Liver (tissue), 9 donors: ENCODE measurements around the gene SMIM24. TPM values are rescaled to one million over a fixed set of nuclear protein-coding genes. Genes with fewer than 3 reads are reported as not detected.
"Not testable (repeated sequence)": the region's sequence is repeated elsewhere in the genome, so short reads cannot be mapped to it uniquely, and the experiment has no call there.

ENCODE experiments used
- DNase-seq: peaks from one replicate; pipeline ENCODE4 v3.0.0-alpha.2; 2017; ENCODE audit warnings: low spot score
- H3K27ac ChIP-seq, 2 donors: one replicate each; pipeline ENCODE4 v1.7.0; 2013; ENCODE audit warnings: inconsistent platforms in 2 of 2, low read length in 2 of 2, control low read depth in 1 of 2, low read depth in 1 of 2, mild to moderate bottlenecking in 1 of 2
- H3K27me3 ChIP-seq, 4 donors: one replicate each; pipeline versions ENCODE4 v1.6.1 to v1.7.0; 2013; ENCODE audit warnings: low read length in 3 of 4, inconsistent platforms in 1 of 4, mild to moderate bottlenecking in 1 of 4, moderate library complexity in 1 of 4; ENCODE audit not compliant: control insufficient read depth in 4 of 4, insufficient read depth in 4 of 4
- H3K36me3 ChIP-seq, 4 donors: one replicate each; pipeline versions ENCODE4 v1.6.1 to v1.7.0; 2013; ENCODE audit warnings: low read length in 3 of 4, mild to moderate bottlenecking in 3 of 4, low read depth in 1 of 4, moderate library complexity in 1 of 4; ENCODE audit not compliant: control insufficient read depth in 4 of 4, insufficient read depth in 3 of 4
- H3K4me1 ChIP-seq, 4 donors: one replicate each; pipeline versions ENCODE4 v1.6.1 to v1.7.0; 2013; ENCODE audit warnings: low read length in 3 of 4, mild to moderate bottlenecking in 3 of 4, moderate library complexity in 1 of 4; ENCODE audit not compliant: control insufficient read depth in 4 of 4, insufficient read depth in 4 of 4
- H3K4me3 ChIP-seq, 3 donors: one replicate each; pipeline versions ENCODE4 v1.6.1 to v1.7.0; 2013; ENCODE audit warnings: low read length in 3 of 3, control low read depth in 1 of 3, low read depth in 1 of 3, mild to moderate bottlenecking in 1 of 3
- H3K9ac ChIP-seq, 2 donors: one replicate each; pipeline ENCODE4 v1.7.0; 2013; ENCODE audit warnings: low read length in 2 of 2, mild to moderate bottlenecking in 2 of 2, moderate library complexity in 2 of 2, control low read depth in 1 of 2, low read depth in 1 of 2
- H3K9me3 ChIP-seq, 4 donors: one replicate each; pipeline versions ENCODE4 v1.6.1 to v1.7.0; 2013; ENCODE audit warnings: low read length in 3 of 4; ENCODE audit not compliant: control insufficient read depth in 4 of 4
- CTCF ChIP-seq: fragments of 150-350 bp; IDR thresholded peaks from 2 replicates; pipeline ENCODE4 v1.5.1; 2017; ENCODE audit warnings: improper control_type of control experiment, low read depth, low read length; ENCODE audit not compliant: missing input control
- EGR1 ChIP-seq, 2 donors: IDR thresholded peaks; 2 replicates each; pipeline ENCODE4 v1.6.1; 2016 to 2018; ENCODE audit warnings: antibody characterized with exemption in 2 of 2, low read depth in 2 of 2
- FOXA1 ChIP-seq: IDR thresholded peaks from 2 replicates; pipeline ENCODE4 v1.6.1; 2016; ENCODE audit warnings: antibody characterized with exemption
- FOXA2 ChIP-seq: IDR thresholded peaks from 2 replicates; pipeline ENCODE4 v1.6.1; 2016; ENCODE audit warnings: antibody characterized with exemption
- GABPA ChIP-seq, 2 donors: IDR thresholded peaks in 1 of 2; conservative IDR thresholded peaks in 1 of 2; 2 replicates each; pipeline ENCODE4 v1.6.1; 2016; ENCODE audit warnings: antibody characterized with exemption in 2 of 2, mild to moderate bottlenecking in 1 of 2, moderate library complexity in 1 of 2
- HNF4A ChIP-seq, 2 donors: conservative IDR thresholded peaks; 2 replicates each; pipeline ENCODE4 v1.6.1; 2016; ENCODE audit warnings: antibody characterized with exemption in 2 of 2, mild to moderate bottlenecking in 2 of 2
- HNF4G ChIP-seq: IDR thresholded peaks from 2 replicates; pipeline ENCODE4 v1.6.1; 2016; ENCODE audit warnings: antibody characterized with exemption
- JUND ChIP-seq, 2 donors: IDR thresholded peaks; 2 replicates each; pipeline ENCODE4 v1.6.1; 2016; ENCODE audit warnings: antibody characterized with exemption in 2 of 2
- MAX ChIP-seq: IDR thresholded peaks from 2 replicates; pipeline ENCODE4 v1.6.1; 2016; ENCODE audit warnings: antibody characterized with exemption
- NR2F2 ChIP-seq: IDR thresholded peaks from 2 replicates; pipeline ENCODE4 v1.6.1; 2016; ENCODE audit warnings: antibody characterized with exemption
- RAD21 ChIP-seq, 2 donors: IDR thresholded peaks; 2 replicates each; pipeline ENCODE4 v1.6.1; 2016; ENCODE audit warnings: antibody characterized with exemption in 2 of 2, mild to moderate bottlenecking in 2 of 2
- REST ChIP-seq: IDR thresholded peaks from 2 replicates; pipeline ENCODE4 v1.6.1; 2016; ENCODE audit warnings: antibody characterized with exemption, mild to moderate bottlenecking
- RXRA ChIP-seq, 2 donors: IDR thresholded peaks; 2 replicates each; pipeline ENCODE4 v1.6.1; 2017 to 2018; ENCODE audit warnings: antibody characterized with exemption in 2 of 2, mild to moderate bottlenecking in 1 of 2
- SP1 ChIP-seq: IDR thresholded peaks from 2 replicates; pipeline ENCODE4 v1.6.1; 2018; ENCODE audit warnings: antibody characterized with exemption, mild to moderate bottlenecking
- TAF1 ChIP-seq: conservative IDR thresholded peaks from 2 replicates; pipeline ENCODE4 v1.6.1; 2016; ENCODE audit warnings: antibody characterized with exemption, mild to moderate bottlenecking
- YY1 ChIP-seq: IDR thresholded peaks from 2 replicates; pipeline ENCODE4 v1.6.1; 2016; ENCODE audit warnings: antibody characterized with exemption, mild to moderate bottlenecking
- ZBTB33 ChIP-seq: IDR thresholded peaks from 2 replicates; pipeline ENCODE4 v1.6.1; 2016; ENCODE audit warnings: antibody characterized with exemption
- WGBS: extraction: QIAGEN DNeasy Blood & Tissue Kit; methylation state at CpG from one replicate; pipeline ENCODE4 v1.1.7; 2013; 5-methylcytosine and 5-hydroxymethylcytosine counted together
- polyA plus RNA-seq, 2 donors: library from polyadenylated mRNA; stranded (reverse) in 1 of 2; unstranded in 1 of 2; fragments of 200-250 nt in 1 of 2; fragments of >200 nt in 1 of 2; fragmentation: Nextera tagmentation in 1 of 2; extraction: Ambion mirVana in 1 of 2; gene quantifications; one replicate each; pipeline versions ENCODE4 v1.2.1 to v1.2.3, GENCODE V29; 2013 to 2015
- total RNA-seq, 2 donors: library from RNA; depleted of rRNA; stranded (reverse); fragments of >200 nt; gene quantifications; one replicate each; pipeline ENCODE4 v1.2.3, GENCODE V29; 2014
- TF ChIP-seq, protein P1 (sequence below): IDR thresholded peaks from 2 replicates; pipeline ENCODE4 v1.6.1; 2016; ENCODE audit warnings: antibody characterized with exemption
- donor health status: healthy.
- donor health status: healthy.
- donor health status: healthy.
- donor health status: healthy.
- donor health status: healthy.

The SMIM24 gene
- total and polyA plus RNA-seq, 4 donors, result 0.17 to 13.7 (median 2.8) TPM

DNA sequence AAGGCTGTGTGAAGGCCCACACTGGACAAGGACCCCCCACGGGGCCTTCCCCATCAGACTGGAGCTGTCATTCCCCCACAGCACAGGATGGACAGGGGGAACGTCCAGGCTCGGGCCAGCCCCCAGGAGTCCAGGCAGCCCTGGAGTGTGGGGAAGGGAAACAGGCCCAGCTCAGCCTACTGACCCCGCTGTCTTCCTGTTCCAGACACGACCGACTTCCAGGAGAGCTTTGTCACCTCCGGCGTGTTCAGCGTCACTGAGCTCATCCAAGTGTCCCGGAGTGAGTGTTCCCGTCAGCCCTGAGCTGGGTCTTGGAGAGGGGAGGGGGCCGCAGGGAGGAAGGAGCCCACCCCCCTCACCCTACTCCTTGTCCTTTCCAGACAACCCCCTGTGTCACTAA is 47.0 kb downstream of the SMIM24 start:
- no peak for DNase-seq
- Histone ChIP-seq H3K4me1 (peaks cover 11 to 43% (median 23%) of the 10 kb centered on the region in 4 donors), H3K9ac (no peak overlapping the region), H3K36me3 (peaks cover 9 to 24% (median 14%) of the 10 kb centered on the region in 4 donors), H3K9me3 (no peaks in the 10 kb centered on the region), H3K4me3 (no peak overlapping the region), H3K27ac (peak overlapping the region; percentile 66 to 76), H3K27me3 (no peaks in the 10 kb centered on the region)
- 82% methylated on average over 12 of the region's 12 CpGs for WGBS
- TF ChIP-seq, protein P1, sequence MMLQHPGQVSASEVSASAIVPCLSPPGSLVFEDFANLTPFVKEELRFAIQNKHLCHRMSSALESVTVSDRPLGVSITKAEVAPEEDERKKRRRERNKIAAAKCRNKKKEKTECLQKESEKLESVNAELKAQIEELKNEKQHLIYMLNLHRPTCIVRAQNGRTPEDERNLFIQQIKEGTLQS, result no peak
- peak; percentile 35 for TF ChIP-seq NR2F2

DNA sequence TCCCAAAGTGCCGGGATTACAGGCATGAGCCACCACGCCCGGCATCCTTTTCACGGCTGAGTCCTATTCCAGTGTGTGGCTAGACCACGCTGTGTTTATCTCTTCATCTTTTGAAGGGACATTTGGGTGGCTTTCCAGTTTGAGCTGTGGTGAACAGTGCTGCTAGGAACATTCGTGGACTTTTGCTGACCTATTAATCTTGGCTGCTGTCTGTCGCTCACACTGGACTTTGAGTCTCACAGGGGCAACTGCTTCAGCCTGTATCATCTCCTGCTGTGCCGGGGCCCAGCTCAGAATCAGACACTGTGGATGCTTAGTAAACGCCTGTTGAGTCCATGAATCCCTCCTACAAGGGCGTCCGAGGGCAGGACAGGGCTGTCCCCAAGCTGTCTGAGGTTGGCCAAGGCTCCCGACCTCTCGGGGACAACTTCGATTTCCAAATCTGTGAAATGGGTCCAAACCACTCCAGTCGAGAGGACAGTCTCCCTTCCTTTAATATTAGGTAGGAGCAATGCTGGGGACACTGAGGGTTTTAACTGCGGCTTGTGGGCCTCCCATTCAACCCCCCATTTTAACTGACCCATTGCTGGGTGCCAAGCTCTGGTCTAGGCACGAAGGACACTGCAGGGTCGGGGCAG is 48.4 kb downstream of the SMIM24 start:
- Histone ChIP-seq H3K36me3 (peaks cover 9 to 18% (median 11%) of the 10 kb centered on the region in 4 donors), H3K27me3 (no peaks in the 10 kb centered on the region), H3K9me3 (no peaks in the 10 kb centered on the region), H3K27ac (peak overlapping the region; percentile 53 to 70), H3K4me1 (peaks cover 15 to 54% (median 25%) of the 10 kb centered on the region in 4 donors), H3K9ac (no peak overlapping the region), H3K4me3 (no peak overlapping the region)
- 51% methylated on average over 18 of the region's 18 CpGs for WGBS
- DNase-seq, result no peak
- TF ChIP-seq HNF4G (peak; percentile 81), RXRA (IDR thresholded peaks at IDR 0.05) (peak; percentile 94 to 96), EGR1 (IDR thresholded peaks at IDR 0.05; ENCODE audit: low read depth in 2 of 2) (peak in 1 of 2 donors; percentile 48), YY1 (peak; percentile 56), REST (peak; percentile 55), NR2F2 (peak; percentile 42), FOXA1 (peak; percentile 12), TAF1 (no peak), HNF4A (conservative IDR thresholded peaks at IDR 0.05) (peak; percentile 92 to 93), FOXA2 (peak; percentile 28), SP1 (peak; percentile 96), GABPA (IDR thresholded peaks at IDR 0.05 in 1 of 2, conservative IDR thresholded peaks at IDR 0.05 in 1 of 2) (no peak), JUND (IDR thresholded peaks at IDR 0.05) (peak; percentile 46 to 67), ZBTB33 (peak; percentile 60), CTCF (no peak), RAD21 (IDR thresholded peaks at IDR 0.05) (peak; percentile 56 to 63), MAX (peak; percentile 90)
- TF ChIP-seq, protein P1, result peak; percentile 38

- peaks cover 6 to 16% (median 9%) of the 10 kb centered on the region in 4 donors for H3K36me3 ChIP-seq
- 56% methylated on average over 5 of the region's 5 CpGs for WGBS
- not testable (repeated sequence) for H3K4me3 ChIP-seq, DNase-seq, H3K27me3 ChIP-seq, H3K9me3 ChIP-seq, H3K9ac ChIP-seq
- peaks cover 15 to 56% (median 25%) of the 10 kb centered on the region in 4 donors for H3K4me1 ChIP-seq
- peak overlapping the region; percentile 50 to 83 for H3K27ac ChIP-seq
These were observed 50.0 kb downstream of the SMIM24 start for GRCh38 chr19:3430366-3430680.
